Tibial nerve (tissue), 3 donors: ENCODE results near the gene ACE2.

ENCODE experiments used
- CTCF ChIP-seq, 5 experiments: fragments of 200-600 bp in 3 of 5; fragments of 450-650 bp in 2 of 5; sonication (generic) in 3 of 5; IDR thresholded peaks; one replicate each; pipeline ENCODE4 v1.5.1; 2016 to 2019; ENCODE audit warnings: antibody characterized with exemption in 5 of 5, mild to moderate bottlenecking in 3 of 5, moderate library complexity in 2 of 5
- POLR2A ChIP-seq, 2 donors: fragments of 450-650 bp; IDR thresholded peaks; one replicate each; pipeline ENCODE4 v1.6.1; 2017; ENCODE audit warnings: antibody characterized with exemption in 2 of 2, mild to moderate bottlenecking in 2 of 2, moderate library complexity in 2 of 2

- TF ChIP-seq POLR2A (IDR thresholded peaks at IDR 0.05) (no peak), CTCF (IDR thresholded peaks at IDR 0.05) (no peak)
Observed at GRCh38 chrX:15631637-15632036, 30.9 kb upstream of the ACE2 start.
